HG02943 (cell line): ENCODE results near the gene RPS6KA6.

Source experiments
- ATAC-seq: cut with Tn5 transposase; IDR thresholded peaks from one replicate; pipeline ENCODE4 v1.9.1; 2021; ENCODE audit warnings: mild to moderate bottlenecking, low read depth, moderate library complexity; ENCODE audit not compliant: unreplicated experiment

RPS6KA6 gene

DNA sequence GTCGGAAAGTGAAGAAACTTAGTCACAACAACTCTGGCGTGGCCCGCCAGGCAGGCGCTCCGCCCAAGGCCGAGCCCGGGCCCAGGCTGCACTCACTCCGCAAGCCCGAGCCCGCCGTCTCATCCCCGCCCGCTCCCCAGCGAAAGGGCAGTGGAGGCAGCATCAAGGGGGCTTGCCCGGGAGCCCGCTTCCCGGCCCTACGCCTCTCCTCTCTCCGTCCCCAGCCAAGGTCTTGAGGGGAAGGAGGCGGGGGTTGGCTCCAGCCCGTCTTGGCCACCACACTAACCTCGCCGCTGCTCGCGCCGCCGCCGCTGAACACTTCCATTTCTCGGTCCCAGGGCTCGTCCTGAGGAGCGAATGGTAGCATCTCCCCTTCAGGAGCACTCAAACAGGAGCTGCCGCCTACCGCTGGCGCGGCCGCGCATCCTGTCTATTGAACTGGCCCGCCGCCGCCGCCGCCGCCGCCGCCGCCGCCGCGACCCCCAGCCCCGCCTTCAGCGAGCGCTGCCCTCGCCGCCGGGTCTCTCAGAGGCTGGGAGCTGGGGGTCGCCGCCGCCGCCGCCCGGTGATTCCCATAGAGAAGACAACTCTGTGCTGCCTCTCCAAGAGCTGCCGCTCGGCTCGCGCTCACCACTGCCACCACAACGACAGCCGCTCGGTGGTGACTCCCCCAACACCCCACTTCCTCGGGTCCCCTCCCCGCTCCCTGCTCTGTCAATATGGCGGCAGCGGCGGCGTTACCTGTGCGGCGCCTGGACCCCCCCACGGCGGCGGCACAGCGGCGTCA lies at the start of gene RPS6KA6:
Gene RPS6KA6 (minus strand): TSS at position 667 of the 787 bp plus-strand sequence. CDS start 300 bp downstream, at position 367.
- ATAC-seq: no peak

DNA sequence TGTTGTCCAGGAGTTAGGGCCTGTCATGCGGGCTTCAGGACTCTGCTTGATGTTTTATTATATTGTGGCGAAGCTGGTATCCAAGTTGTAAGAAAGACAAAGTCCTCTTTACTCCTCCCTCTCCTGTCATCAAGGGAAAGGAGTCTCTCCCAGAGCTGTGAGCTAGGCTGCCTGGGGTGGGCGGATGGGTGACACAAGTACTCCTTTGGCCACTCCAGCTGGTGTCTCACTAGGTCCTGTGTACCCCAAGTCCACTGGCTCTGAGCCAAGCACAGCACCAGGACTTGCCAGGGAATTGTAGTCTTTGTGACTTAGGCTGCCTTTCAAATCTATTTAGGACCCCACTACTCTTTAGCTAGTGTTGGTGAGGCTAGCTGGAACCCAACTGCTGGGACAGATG lies 36.7 kb upstream of the RPS6KA6 start:
- ATAC-seq: no peak

DNA sequence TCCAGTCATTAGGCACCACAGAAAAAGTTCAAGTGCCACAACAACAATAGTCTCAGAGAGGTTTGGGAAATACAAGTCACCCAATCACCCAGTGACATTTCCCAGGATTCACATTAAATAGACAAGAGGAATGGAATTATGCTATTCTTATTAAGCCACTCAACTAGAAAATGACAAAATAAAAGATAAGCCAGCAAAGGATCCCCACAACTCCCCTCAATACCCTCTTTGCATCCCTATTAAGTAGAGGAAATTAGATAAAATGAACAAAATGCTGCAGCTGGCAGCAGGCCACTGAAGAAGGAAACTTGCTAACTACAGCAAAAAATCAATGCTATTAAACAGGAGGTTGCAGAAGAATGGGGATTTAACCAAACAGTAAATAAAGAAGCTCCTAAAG lies 35.3 kb upstream of the RPS6KA6 start:
- no peak for ATAC-seq

DNA sequence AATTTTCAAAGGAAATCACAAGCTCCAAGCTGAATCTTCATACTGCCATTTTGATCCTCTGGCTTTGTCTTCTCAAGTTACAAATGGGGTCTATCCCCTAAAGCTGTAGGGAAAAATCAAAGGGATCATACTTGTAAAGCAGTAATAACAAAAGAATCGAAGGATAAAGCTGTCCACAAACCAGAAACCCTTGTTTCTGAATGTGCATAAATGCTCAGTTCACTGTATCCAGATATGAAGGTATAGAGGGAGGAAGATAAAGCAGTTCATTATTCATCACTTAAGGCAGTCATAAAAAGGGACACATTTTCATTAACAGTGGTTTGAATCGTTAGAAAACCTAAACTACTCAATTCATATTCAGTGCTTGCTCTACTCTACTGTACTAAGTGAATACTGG lies 33.2 kb upstream of the RPS6KA6 start:
- ATAC-seq: no peak

DNA sequence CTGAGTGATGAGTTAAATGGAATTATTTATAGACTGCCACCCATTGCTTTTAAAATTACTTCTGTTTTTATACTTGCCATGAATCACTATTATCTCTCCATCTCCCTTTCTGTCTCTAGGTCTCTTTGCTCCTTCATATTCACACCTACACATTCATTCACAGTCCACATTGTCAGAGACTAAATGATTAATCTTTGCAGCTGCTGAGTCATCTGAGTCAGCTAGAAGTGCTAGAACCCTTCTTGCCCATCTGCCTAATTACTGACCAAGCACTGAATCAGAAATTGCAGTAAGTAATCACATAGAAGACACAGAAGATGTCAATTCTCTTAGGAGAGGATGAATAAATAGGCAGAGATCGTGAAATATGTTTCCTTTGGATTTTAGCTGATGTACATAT lies 31.6 kb upstream of the RPS6KA6 start:
- no peak for ATAC-seq

DNA sequence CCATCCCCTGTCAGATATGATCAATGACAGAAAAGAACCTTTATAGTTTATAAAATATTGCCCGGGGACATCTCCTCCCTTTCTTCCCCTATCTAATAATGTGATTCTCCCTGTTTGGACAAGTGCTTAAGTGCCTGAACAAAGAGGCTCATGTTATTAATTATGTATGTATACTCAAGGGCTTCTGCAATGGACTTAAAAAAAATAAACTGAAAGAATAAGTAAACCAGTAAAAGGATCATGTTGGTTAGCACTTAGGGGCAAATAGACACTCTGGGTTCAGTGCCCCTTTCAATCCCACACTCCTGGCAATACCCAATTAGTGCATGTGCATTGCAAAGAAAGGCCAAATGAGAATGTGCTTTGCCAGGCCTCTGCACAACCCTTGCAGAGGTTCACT lies 30.7 kb upstream of the RPS6KA6 start:
- ATAC-seq: no peak

DNA sequence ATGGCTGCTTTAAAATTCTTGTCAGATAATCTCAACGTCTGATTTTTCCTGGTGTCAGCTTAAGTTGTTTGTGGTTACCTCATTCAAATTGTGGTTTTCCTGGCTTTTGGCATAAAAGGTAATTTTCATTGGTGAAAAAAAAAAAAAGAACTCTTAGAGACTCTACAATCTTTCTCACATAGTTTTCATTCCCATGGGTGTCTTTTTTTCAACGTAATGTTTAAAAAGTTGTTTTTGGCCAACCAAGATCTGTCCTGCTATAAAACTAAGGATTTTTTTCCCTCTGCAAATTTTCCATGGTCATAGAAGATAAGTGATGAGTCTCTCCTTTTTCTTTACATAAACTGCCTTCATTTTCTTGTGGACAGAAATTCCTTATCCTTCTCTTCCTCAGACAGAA lies 28.9 kb upstream of the RPS6KA6 start:
- no peak for ATAC-seq

DNA sequence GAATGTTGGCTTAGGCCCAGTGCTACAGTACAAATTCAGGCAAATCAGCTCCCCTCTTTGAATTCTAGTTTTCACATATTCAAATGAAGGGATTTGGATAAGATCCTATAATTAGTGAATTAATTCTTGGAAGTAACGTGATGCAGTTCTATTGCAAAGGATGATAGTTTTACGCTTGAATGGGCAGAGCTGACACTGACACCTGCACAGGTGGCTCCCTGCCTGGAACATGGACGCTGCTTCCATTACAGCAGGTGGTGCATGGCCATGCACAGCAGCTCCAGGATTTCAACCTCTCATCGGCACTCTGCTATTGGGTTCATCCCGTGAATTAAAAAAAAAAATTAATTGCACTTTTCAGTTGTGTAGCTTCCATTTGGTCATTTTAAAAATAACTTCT lies 28.4 kb upstream of the RPS6KA6 start:
- ATAC-seq: no peak

DNA sequence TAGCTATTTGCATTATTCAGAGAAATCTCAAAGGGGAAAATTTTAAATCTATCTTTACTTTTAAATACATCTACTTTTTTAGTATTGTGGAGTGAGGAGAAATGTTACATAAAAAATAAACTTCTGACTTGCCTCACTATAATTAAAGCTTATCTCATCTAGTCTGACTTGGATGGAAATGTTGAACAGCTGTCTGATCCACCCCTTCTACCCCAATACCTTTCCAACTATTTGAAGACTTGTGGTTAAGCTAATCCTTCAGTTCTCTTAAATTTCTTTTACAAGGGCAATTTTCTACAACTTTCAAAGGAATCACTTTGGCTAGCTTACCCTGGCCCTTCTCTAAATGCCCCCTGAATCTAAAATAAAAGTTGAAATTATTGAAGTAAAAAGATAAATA lies 17.3 kb upstream of the RPS6KA6 start:
- no peak for ATAC-seq

DNA sequence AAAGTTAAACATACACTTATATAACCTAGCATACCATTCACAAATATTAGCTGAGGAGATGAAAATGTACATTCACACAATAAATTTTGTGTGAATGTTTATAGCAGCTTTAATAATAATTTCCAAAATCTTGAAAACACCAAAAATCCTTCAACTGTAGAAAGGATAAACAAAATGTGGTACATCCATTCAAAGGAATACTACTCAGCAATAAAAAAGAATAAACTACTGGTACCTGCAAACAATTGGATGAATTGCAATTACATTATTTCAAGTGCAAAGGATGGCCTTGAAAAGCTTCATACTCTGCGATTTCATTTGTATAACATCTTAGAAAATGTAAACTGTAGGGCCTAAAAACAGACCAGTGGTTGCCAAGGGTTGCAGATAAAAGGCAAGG lies 11.7 kb upstream of the RPS6KA6 start:
- no peak for ATAC-seq

DNA sequence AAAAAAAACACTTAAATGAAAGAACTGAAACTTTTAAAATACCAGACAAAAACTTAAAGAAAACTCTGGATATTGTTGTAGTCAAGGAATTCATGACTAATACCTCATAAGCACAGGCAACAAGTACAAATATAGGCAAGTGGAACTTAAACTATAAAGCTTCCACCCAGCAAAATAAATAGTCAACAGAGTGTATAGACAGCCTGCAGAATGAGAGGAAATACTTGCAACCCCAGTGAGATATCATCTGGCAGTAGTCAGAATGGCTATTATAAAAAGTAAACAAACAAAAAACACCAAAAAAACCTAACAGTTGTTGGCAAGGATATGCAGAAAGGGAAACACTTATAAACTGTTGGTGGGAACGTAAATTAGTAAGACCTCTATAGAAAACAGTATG lies 9.6 kb upstream of the RPS6KA6 start:
- ATAC-seq: no peak

DNA sequence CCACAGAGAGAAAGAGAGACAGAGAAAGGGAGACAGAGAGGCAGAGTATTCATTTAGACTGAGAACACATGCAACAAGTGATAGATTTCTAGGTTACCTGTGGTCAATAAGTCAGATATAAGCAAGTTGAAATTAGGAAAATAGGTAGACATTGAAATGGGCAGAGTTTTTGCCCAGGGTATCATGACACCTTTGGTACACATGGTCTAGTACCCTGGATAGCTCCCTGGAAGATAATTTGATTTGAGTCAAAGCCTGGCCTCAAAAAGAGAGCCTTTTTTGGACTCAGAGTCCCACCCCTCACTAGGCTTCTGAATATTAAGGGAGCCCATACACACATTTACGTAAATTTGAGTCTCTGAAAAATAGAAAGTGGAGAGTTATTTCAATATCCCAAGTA lies 4.0 kb upstream of the RPS6KA6 start:
- no peak for ATAC-seq

DNA sequence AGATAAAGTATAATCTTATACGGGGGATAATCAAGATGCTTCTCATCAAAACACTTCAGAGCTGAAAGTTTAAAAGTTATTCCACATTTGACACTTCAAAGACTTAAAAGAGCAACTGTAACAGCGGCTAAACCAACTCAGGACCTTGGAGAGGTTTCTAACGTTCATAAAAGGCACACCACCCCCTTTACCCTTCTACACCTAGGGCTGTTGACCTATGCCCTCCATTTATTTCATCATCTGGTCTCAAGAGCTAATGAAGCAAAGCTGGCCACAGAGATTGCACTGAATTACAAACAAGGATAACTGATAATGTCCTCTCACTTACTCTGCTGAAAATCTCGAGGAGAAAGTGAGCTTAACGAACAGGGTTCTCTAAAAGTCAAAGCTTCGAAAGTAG lies 1.1 kb upstream of the RPS6KA6 start:
- no peak for ATAC-seq

DNA sequence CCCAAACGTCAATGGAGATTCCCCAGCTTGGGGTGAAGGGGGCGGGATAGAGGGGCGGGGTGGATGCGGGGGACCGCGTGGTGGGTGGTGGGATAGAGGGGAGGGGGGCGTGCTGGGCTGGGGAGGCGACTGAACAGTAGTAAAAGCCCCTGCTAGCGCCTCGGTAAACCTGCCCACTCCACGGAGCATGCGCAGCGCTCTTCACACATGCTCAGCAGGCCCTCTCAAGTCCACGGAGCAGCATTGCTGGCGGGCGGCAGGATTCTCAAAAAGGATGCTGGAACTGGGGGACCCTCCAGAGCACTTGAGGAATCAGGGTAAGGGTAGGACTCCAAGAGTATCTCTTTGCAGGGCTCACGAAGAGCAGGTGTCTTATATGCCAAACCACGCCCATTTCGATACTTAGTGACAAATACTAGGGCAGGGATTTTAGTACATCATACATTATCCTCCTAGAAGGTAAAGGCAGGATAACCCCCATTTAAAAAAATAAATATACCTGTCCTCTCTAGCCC lies 378 bp upstream of the RPS6KA6 start:
- ATAC-seq: no peak

DNA sequence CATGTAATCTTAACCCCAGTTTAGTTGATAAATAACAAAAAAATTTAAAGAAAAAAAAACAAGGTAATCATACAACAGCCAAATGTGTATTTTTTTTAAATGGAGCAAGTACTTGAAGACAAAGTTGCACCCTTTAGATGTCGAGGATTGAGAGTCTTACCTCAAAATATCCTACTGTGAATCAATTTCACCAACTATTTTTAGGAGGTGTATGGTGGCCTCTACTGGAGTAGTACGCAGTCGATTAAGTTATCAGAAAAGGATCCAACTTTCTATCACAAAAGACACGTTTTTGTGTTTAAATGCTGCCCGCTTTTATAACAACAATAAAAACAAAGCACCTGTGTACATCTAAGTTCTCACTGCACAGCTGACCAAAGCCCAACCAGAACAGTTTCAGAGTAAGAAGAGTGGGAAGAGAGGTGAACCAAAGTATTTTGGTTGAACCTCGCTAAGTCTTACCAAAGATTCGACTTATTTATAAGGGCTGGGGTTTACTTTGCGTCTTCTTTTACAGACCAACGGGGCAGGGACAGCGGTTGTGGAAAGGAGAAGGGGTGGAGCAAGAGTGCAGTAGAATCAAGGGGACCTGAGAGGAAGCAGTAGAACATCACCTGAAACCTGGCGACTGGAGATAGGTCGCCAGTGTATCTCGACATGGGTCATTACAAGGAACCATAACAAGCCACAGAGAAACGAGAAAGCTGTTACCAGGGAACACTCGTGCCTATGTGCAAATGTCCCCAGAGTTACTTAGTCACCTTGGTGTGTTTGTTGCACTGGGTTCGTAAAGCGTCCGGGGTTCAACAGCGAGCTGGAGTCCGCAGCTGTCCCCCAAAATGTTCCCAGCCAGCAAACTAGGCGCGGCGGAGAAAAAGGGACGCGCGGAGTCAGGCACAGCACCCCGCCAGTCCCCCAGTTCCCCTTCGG lies 1.1 kb downstream of the RPS6KA6 start:
- no peak for ATAC-seq

DNA sequence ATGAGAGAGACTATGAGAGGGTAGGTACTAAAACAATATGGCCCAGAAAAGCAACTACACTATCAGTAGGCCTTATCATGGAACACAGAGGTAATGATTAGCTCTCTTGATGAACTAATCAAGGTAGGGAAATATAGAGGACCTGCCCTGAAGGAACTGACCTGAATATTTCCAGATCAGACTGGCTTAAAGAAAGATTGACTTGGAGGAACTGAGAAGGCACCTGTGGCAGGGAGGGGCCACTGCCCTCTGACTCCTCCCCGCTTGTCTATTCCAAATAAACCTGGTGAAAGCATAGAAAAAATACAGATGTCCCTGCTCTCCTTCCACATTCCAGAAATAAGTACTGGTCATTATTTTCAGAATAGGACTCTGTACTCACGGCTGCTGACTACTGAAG lies 5.5 kb downstream of the RPS6KA6 start:
- no peak for ATAC-seq

DNA sequence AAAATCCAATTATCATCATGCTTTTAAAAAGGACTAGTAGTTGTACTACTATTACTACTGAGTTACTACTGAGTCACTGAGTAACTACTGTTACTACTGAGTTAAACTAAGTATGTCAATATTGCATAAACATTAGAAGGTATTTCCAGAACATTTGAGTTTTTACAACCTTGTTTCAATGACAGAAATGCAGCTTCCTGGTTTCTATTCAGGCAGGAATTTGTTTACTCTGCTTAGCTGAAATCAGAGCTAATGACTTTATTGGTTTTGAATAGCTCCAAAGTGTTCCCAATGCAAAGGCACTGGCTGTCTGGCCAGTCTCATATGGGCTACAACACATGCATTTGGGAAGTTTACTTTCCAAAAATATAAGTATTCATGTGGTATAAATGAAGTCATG lies 12.0 kb downstream of the RPS6KA6 start:
- ATAC-seq: no peak

DNA sequence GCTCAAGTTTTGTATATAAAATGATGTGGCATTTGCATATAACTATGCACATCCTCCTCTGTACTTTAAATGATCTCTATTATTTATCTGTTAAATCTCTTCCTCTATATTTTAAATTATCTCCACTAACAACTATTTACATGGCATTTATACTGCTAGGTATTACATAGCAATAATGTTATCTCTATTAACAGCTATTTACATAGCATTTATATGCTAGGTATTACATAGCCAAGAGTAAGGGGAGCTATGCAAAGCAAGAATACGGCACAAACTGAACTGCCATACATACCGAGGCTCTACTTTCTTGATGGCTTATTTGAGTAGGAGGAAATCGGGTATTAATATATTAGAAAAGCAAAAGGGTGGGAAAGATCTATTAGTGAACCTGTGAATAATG lies 12.7 kb downstream of the RPS6KA6 start:
- ATAC-seq: no peak

DNA sequence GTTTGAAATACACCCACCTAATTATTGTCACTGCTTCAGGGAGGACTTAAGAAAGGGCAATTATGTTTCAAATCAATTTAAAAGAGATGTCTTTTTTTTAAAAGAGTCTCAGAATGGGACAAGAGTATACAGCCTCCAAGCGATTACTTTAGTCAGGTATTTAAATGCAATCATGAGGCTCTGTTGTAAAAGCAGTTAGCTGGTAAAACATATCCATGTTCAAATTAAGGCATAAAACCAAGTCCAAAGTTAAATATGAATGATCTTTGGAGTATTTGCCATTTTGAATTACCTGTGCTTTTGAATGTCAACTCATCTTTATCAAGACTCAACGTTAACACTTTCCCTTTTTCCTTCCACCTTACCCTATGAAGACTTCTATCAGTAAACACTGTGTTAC lies 13.7 kb downstream of the RPS6KA6 start:
- no peak for ATAC-seq

DNA sequence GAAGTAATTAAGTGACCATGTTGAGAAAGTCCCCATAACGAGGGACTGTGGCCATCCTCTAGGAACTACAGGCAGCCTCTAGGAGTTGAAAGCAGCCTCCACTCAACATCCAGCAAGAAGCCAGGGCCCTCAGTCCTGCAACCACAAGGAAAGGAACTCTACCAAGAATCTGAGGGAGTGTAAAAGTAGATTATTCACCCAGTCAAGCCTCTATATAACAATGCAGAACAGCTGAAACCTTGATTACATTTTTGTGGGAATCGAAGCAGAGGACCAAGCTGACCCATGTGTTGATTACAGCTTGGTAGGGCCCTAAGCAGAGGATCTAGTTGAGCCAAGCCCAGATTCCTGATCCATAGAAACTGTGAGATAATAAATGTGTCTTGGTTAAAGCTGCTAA lies 17.1 kb downstream of the RPS6KA6 start:
- ATAC-seq: no peak

DNA sequence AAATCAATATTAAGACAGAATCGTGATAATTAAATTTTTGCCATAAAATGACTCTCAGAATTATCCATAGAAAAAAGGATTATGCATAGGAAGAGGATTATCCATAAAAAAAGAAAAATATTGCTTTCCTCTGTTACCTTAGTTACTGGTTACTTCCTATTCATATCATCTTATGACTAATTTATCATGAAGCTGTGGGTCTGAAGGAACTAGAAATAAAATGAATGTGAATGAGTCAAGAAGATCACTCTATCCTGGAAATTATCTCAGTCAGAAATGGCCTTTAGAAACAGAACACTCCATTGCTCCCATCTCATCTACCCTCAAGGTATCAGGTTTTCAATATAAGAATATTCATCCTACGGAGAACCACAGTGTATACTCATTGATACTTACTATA lies 19.4 kb downstream of the RPS6KA6 start:
- ATAC-seq: no peak

DNA sequence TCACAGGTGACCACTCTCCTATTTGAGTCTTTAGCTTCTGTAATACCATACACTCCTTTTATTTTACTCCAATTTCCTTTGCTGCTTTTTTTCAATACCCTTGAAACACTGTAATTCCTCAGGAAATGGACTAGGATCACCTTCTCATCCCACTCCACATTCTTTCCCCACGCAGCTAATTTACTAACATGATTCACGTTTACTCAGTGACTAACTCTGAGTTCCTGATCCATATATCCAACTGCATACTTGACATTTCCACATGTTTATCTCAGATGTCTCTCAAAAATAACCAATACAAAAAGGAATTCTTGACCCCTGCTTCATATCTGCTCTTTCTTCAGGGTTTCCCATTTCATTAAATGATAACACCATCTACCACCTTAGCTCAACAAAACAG lies 19.9 kb downstream of the RPS6KA6 start:
- ATAC-seq: no peak
